Measurements from ENCODE around the gene FAM222A.
"Not testable (repeated sequence)": the region's sequence is repeated elsewhere in the genome, so short reads cannot be mapped to it uniquely, and the experiment has no call there.

FAM222A gene

GRCh38 chr12:109693653-109694600 is 19.7 kb upstream of the FAM222A start:
- DNase-seq (ENCODE audit: low read depth in 1 of 2, low spot score in 1 of 2) = no peak

- DNase-seq (ENCODE audit: low read depth in 1 of 2, low spot score in 1 of 2) = not testable (repeated sequence)
These were observed 19.0 kb upstream of the FAM222A start for GRCh38 chr12:109694629-109695028.

- DNase-seq (ENCODE audit: low read depth in 1 of 2, low spot score in 1 of 2) = no peak
These were observed 18.2 kb upstream of the FAM222A start for GRCh38 chr12:109695416-109695815.

- no peak for DNase-seq (ENCODE audit: low read depth in 1 of 2, low spot score in 1 of 2)
These were observed 17.6 kb upstream of the FAM222A start for GRCh38 chr12:109695961-109696461.

GRCh38 chr12:109696485-109697269 is 16.9 kb upstream of the FAM222A start:
- no peak for DNase-seq (ENCODE audit: low read depth in 1 of 2, low spot score in 1 of 2)

- DNase-seq (ENCODE audit: low read depth in 1 of 2, low spot score in 1 of 2) = no peak
These were observed 16.4 kb upstream of the FAM222A start for GRCh38 chr12:109697270-109697553.

- DNase-seq (ENCODE audit: low read depth in 1 of 2, low spot score in 1 of 2) = no peak
These were observed 15.7 kb upstream of the FAM222A start for GRCh38 chr12:109697877-109698468.

- no peak for DNase-seq (ENCODE audit: low read depth in 1 of 2, low spot score in 1 of 2)
These were observed 14.8 kb upstream of the FAM222A start for GRCh38 chr12:109698820-109699219.

- DNase-seq (ENCODE audit: low read depth in 1 of 2, low spot score in 1 of 2) = no peak
These were observed 12.6 kb upstream of the FAM222A start for GRCh38 chr12:109701064-109701463.

- no peak for DNase-seq (ENCODE audit: low read depth in 1 of 2, low spot score in 1 of 2)
These were observed 11.3 kb upstream of the FAM222A start for GRCh38 chr12:109702111-109702841.

- no peak for DNase-seq (ENCODE audit: low read depth in 1 of 2, low spot score in 1 of 2)
These were observed 9.9 kb upstream of the FAM222A start for GRCh38 chr12:109703684-109704083.

GRCh38 chr12:109704371-109705098 is 9.1 kb upstream of the FAM222A start:
- no peak for DNase-seq (ENCODE audit: low read depth in 1 of 2, low spot score in 1 of 2)

GRCh38 chr12:109705291-109705690 is 8.3 kb upstream of the FAM222A start:
- DNase-seq (ENCODE audit: low read depth in 1 of 2, low spot score in 1 of 2) = no peak

- DNase-seq (ENCODE audit: low read depth in 1 of 2, low spot score in 1 of 2) = no peak
These were observed 7.3 kb upstream of the FAM222A start for GRCh38 chr12:109706398-109706746.

- no peak for DNase-seq (ENCODE audit: low read depth in 1 of 2, low spot score in 1 of 2)
These were observed 6.7 kb upstream of the FAM222A start for GRCh38 chr12:109706747-109707469.

GRCh38 chr12:109707470-109707821 is 6.2 kb upstream of the FAM222A start:
- no peak for DNase-seq (ENCODE audit: low read depth in 1 of 2, low spot score in 1 of 2)

- no peak for DNase-seq (ENCODE audit: low read depth in 1 of 2, low spot score in 1 of 2)
These were observed 4.7 kb upstream of the FAM222A start for GRCh38 chr12:109708939-109709338.

GRCh38 chr12:109709401-109709991 is 4.1 kb upstream of the FAM222A start:
- DNase-seq (ENCODE audit: low read depth in 1 of 2, low spot score in 1 of 2) = no peak

- no peak for DNase-seq (ENCODE audit: low read depth in 1 of 2, low spot score in 1 of 2)
These were observed 3.3 kb upstream of the FAM222A start for GRCh38 chr12:109710205-109710746.

Data from stimulated activated CD4-positive, alpha-beta T cell treated with anti-CD3 and anti-CD28 coated beads, Interleukin-15, amount 100 ng/mL, for 1 hour (primary cell).